A172 (cell line): ENCODE data around the gene PNKD. TPM values are rescaled to one million over a fixed set of nuclear protein-coding genes. Genes with fewer than 3 reads are reported as not detected.

Experiments
- DNase-seq: peaks from one replicate; pipeline ENCODE4 v3.0.0-alpha.2; 2015; ENCODE audit warnings: low spot score
- total RNA-seq: library from RNA; depleted of rRNA; stranded (reverse); fragments of >200 nt; shearing (Covaris generic); gene quantifications from 2 replicates; pipeline ENCODE4 v1.2.3, GENCODE V29; 2014

Gene PNKD
- total RNA-seq, 1 experiment from 2014 or later, result 78.6 TPM

DNA sequence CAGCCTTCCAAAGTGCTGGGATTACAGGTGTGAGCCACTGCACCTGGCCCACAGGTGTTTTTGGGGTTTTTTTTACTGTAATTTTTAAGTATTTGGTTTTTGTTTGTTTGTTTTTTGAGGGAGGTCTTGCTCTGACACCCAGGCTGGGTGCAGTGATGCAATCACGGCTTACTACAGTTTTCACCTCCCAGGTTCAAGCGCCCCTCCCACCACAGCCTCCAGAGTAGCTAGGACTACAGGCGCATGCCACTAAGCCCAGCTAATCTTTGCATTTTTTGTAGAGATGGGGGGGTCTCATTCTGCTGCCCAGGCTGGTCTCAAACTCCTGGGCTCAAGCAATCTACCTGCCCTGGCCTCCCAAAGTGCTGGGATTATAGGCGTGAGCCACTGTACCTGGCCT, 104.5 kb downstream of the PNKD start:
- no peak for DNase-seq

- peak; percentile 66 for DNase-seq
Measured at GRCh38 chr2:218375212-218375611, 104.9 kb downstream of the PNKD start.

- DNase-seq, result no peak
Measured at GRCh38 chr2:218378053-218378452, 107.7 kb downstream of the PNKD start.

GRCh38 chr2:218381916-218382366, 111.6 kb downstream of the PNKD start, which contains the start of gene SLC11A1:
Gene SLC11A1 (plus strand): TSS chr2:218382273. CDS start chr2:218382369, 96 bp downstream.
- no peak for DNase-seq

GRCh38 chr2:218382785-218383184, 112.5 kb downstream of the PNKD start:
- DNase-seq, result no peak

DNA sequence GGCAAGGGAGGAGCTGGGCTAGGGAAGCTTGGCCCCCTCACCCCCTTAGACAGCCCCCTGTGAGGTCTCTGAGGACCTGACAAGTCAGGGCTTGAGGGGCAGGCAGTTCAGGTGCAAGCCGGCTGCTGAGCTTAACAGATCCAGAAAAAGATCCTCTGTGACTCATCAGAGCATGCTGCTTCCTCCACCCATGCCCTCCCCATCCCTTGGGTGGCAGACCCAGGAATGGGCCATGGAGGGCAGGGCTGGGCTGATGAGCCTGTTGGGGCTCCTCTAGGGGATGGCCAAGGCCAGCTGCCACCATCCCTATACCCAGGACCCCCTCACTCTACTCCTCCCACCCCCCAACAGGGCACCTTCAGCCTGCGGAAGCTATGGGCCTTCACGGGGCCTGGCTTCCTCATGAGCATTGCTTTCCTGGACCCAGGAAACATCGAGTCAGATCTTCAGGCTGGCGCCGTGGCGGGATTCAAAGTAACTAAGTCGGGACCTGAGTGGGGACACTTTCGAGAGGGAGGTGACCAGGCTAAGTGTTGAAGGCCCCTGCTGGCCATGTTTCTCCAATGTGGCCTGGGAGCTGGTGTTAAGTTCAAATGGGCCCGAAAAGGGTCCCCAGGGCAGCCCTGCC, 113.7 kb downstream of the PNKD start:
- DNase-seq, result peak; percentile 66

- DNase-seq, result no peak
Measured at GRCh38 chr2:218384975-218385374, 114.7 kb downstream of the PNKD start.

- no peak for DNase-seq
Measured at GRCh38 chr2:218386505-218387368, 116.4 kb downstream of the PNKD start.

GRCh38 chr2:218387369-218388194, 117.3 kb downstream of the PNKD start:
- DNase-seq, result no peak

- DNase-seq, result no peak
Measured at GRCh38 chr2:218389333-218390150, 119.2 kb downstream of the PNKD start.

- no peak for DNase-seq
Measured at GRCh38 chr2:218391202-218391601, 120.9 kb downstream of the PNKD start.

GRCh38 chr2:218392459-218392858, 122.1 kb downstream of the PNKD start:
- no peak for DNase-seq

DNA sequence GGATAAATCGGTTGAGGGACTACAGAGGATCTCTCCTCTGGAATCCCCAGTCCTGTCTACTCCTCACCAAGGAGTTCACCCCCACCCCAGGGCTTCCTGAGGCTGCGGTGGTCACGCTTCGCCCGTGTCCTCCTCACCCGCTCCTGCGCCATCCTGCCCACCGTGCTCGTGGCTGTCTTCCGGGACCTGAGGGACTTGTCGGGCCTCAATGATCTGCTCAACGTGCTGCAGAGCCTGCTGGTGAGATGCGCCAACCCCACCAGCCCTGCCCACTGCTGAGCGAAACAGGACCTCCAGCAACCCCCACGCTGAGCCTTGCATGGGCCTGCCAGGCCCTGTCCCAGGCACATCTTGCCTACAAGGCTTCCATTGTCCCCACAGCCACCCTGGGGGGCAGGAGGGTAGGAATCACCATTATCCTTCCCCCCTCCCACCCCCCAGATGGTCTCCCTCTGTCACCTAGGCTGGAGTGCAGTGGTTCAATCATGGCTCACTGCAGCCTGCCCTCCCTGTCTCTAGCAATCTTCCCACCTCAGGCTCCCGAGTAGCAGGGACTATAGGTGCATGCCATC, 122.7 kb downstream of the PNKD start:
- no peak for DNase-seq

- no peak for DNase-seq
Measured at GRCh38 chr2:218393750-218394290, 123.5 kb downstream of the PNKD start.

DNA sequence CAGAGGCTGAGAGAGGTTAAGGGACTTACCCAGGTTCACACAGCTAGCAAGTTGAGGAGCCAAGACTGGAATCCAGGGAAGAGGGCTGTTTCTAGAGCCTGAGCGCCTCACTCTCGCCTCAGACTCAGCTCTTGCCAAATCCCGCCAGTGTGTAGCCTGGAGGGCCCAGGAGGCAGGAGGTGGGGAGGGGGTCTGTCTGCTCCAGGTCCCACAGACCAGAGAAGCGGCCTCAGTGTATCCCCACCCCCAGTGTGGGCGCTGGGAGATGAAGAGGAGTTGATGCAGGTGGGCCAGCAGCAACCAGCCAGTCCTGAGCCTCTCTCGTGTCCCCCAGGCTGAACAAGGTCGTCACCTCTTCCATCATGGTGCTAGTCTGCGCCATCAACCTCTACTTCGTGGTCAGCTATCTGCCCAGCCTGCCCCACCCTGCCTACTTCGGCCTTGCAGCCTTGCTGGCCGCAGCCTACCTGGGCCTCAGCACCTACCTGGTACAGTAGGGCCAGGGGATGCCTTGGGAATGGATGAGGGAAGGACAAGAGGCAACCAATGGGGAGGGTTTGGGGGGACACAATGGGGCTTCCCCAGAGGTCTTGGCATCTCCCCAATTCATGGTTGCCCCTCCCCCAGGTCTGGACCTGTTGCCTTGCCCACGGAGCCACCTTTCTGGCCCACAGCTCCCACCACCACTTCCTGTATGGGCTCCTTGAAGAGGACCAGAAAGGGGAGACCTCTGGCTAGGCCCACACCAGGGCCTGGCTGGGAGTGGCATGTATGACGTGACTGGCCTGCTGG, 124.2 kb downstream of the PNKD start:
- no peak for DNase-seq

- DNase-seq, result no peak
Measured at GRCh38 chr2:218395090-218395444, 124.7 kb downstream of the PNKD start.

- no peak for DNase-seq
Measured at GRCh38 chr2:218395456-218395825, 125.1 kb downstream of the PNKD start.

- DNase-seq, result peak; percentile 95
Measured at GRCh38 chr2:218395826-218396687, 125.7 kb downstream of the PNKD start.
